Activated T-cell treated with anti-CD3 and anti-CD28 coated beads, Interleukin-2, amount 50 U/mL, for 72 hours (primary cell): ENCODE results near the gene CYP19A1. TPM values are rescaled to one million over a fixed set of nuclear protein-coding genes. Genes with fewer than 3 reads are reported as not detected.

ENCODE experiments used
- total RNA-seq, 2 donors: library from RNA; stranded (reverse); gene quantifications; one replicate each; pipeline ENCODE4 v1.2.3, GENCODE V29; 2022

The CYP19A1 gene
- total RNA-seq, 2 donors from 2014 or later = not detected

Other genes starting within 250 kb of the CYP19A1 start
- under 1 TPM; 0.14 to 0.30 TPM for gene TNFAIP8L3, start 243.7 kb downstream of the CYP19A1 start, total RNA-seq
- gene GLDN, start 3.1 kb upstream of the CYP19A1 start, total RNA-seq = not detected